ENCODE data around the gene CREBBP. TPM values are rescaled to one million over a fixed set of nuclear protein-coding genes. Genes with fewer than 3 reads are reported as not detected.
A peak's percentile ranks its signal among the peaks of the same experiment; 100 is the strongest.

CREBBP gene
- total RNA-seq, 1 donor from 2014 or later = 109 TPM

- Mint-ChIP-seq H3K9me3 (ENCODE audit: unreplicated experiment) (no peaks in the 10 kb centered on the region), H3K4me1 (ENCODE audit: unreplicated experiment) (peaks cover 48% of the 10 kb centered on the region), H3K27me3 (ENCODE audit: unreplicated experiment) (no peaks in the 10 kb centered on the region), H3K36me3 (ENCODE audit: unreplicated experiment) (peaks cover 7% of the 10 kb centered on the region), H3K4me3 (ENCODE audit: unreplicated experiment) (peak overlapping the region; percentile 88), H3K27ac (ENCODE audit: unreplicated experiment) (no peak overlapping the region)
- TF ChIP-seq, protein P1, sequence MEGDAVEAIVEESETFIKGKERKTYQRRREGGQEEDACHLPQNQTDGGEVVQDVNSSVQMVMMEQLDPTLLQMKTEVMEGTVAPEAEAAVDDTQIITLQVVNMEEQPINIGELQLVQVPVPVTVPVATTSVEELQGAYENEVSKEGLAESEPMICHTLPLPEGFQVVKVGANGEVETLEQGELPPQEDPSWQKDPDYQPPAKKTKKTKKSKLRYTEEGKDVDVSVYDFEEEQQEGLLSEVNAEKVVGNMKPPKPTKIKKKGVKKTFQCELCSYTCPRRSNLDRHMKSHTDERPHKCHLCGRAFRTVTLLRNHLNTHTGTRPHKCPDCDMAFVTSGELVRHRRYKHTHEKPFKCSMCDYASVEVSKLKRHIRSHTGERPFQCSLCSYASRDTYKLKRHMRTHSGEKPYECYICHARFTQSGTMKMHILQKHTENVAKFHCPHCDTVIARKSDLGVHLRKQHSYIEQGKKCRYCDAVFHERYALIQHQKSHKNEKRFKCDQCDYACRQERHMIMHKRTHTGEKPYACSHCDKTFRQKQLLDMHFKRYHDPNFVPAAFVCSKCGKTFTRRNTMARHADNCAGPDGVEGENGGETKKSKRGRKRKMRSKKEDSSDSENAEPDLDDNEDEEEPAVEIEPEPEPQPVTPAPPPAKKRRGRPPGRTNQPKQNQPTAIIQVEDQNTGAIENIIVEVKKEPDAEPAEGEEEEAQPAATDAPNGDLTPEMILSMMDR (IDR thresholded peaks at IDR 0.05) = peak; percentile 33
- peak; percentile 90 for DNase-seq (ENCODE audit: extremely low spot score, unreplicated experiment)
These were observed 487 bp downstream of the CREBBP start for GRCh38 chr16:3879887-3880564.

- H3K27me3 Mint-ChIP-seq (ENCODE audit: unreplicated experiment) = no peaks in the 10 kb centered on the region
- peak overlapping the region; percentile 69 for H3K27ac Mint-ChIP-seq (ENCODE audit: unreplicated experiment)
- peaks cover 52% of the 10 kb centered on the region for H3K4me1 Mint-ChIP-seq (ENCODE audit: unreplicated experiment)
- DNase-seq (ENCODE audit: extremely low spot score, unreplicated experiment) = no peak
- H3K4me3 Mint-ChIP-seq (ENCODE audit: unreplicated experiment) = peak overlapping the region; percentile 88
- TF ChIP-seq, protein P1 (IDR thresholded peaks at IDR 0.05) = no peak
- no peaks in the 10 kb centered on the region for H3K9me3 Mint-ChIP-seq (ENCODE audit: unreplicated experiment)
- H3K36me3 Mint-ChIP-seq (ENCODE audit: unreplicated experiment) = peaks cover 7% of the 10 kb centered on the region
These were observed 1.1 kb downstream of the CREBBP start for GRCh38 chr16:3879258-3879886.

DNA sequence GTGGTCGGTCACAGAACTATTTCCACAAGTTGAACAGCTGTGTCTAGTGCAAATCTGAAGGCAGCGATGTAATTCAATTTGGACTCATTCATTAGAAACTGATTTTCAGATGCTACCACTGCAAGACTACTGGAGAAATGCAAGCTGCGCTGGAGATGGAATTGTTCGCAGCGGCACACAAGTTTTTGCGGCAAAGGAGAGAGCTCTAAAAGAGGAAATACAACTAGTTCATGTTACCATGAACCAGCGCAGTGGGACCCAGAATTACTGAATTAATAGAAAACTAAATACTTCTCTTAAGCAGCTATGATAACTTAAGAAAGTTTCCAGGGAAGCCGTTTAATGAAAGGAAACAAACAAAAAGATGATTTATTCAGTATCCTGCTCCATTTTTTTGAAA, 1.9 kb downstream of the CREBBP start:
- Mint-ChIP-seq H3K9me3 (ENCODE audit: unreplicated experiment) (no peaks in the 10 kb centered on the region), H3K27me3 (ENCODE audit: unreplicated experiment) (no peaks in the 10 kb centered on the region), H3K4me3 (ENCODE audit: unreplicated experiment) (peak overlapping the region; percentile 88), H3K4me1 (ENCODE audit: unreplicated experiment) (peaks cover 56% of the 10 kb centered on the region), H3K27ac (ENCODE audit: unreplicated experiment) (peak overlapping the region; percentile 69), H3K36me3 (ENCODE audit: unreplicated experiment) (peaks cover 7% of the 10 kb centered on the region)
- DNase-seq (ENCODE audit: extremely low spot score, unreplicated experiment) = no peak
- TF ChIP-seq, protein P1 (IDR thresholded peaks at IDR 0.05) = no peak

- peaks cover 7% of the 10 kb centered on the region for H3K36me3 Mint-ChIP-seq (ENCODE audit: unreplicated experiment)
- peak overlapping the region; percentile 27 for H3K27ac Mint-ChIP-seq (ENCODE audit: unreplicated experiment)
- no peaks in the 10 kb centered on the region for H3K9me3 Mint-ChIP-seq (ENCODE audit: unreplicated experiment)
- DNase-seq (ENCODE audit: extremely low spot score, unreplicated experiment) = no peak
- TF ChIP-seq, protein P1 (IDR thresholded peaks at IDR 0.05) = no peak
- no peaks in the 10 kb centered on the region for H3K27me3 Mint-ChIP-seq (ENCODE audit: unreplicated experiment)
- H3K4me1 Mint-ChIP-seq (ENCODE audit: unreplicated experiment) = peaks cover 70% of the 10 kb centered on the region
- H3K4me3 Mint-ChIP-seq (ENCODE audit: unreplicated experiment) = peak overlapping the region; percentile 38
These were observed 3.8 kb downstream of the CREBBP start for GRCh38 chr16:3876695-3877094.

- TF ChIP-seq, protein P1 (IDR thresholded peaks at IDR 0.05) = no peak
- DNase-seq (ENCODE audit: extremely low spot score, unreplicated experiment) = no peak
- H3K4me1 Mint-ChIP-seq (ENCODE audit: unreplicated experiment) = peaks cover 73% of the 10 kb centered on the region
- H3K4me3 Mint-ChIP-seq (ENCODE audit: unreplicated experiment) = no peak overlapping the region
- H3K27me3 Mint-ChIP-seq (ENCODE audit: unreplicated experiment) = no peaks in the 10 kb centered on the region
- peaks cover 7% of the 10 kb centered on the region for H3K36me3 Mint-ChIP-seq (ENCODE audit: unreplicated experiment)
- H3K9me3 Mint-ChIP-seq (ENCODE audit: unreplicated experiment) = no peaks in the 10 kb centered on the region
- no peak overlapping the region for H3K27ac Mint-ChIP-seq (ENCODE audit: unreplicated experiment)
These were observed 4.4 kb downstream of the CREBBP start for GRCh38 chr16:3876160-3876559.

Data from osteocyte (in vitro differentiated cells).